ENCODE data around the gene HK3. TPM values are rescaled to one million over a fixed set of nuclear protein-coding genes. Genes with fewer than 3 reads are reported as not detected.

Gene HK3
- total RNA-seq, 2 donors from 2014 or later, result 0.46 to 0.81 TPM

- H3K4me3 Mint-ChIP-seq, result no peak overlapping the region
- H3K4me1 Mint-ChIP-seq (ENCODE audit: low read depth), result no peaks in the 10 kb centered on the region
- peaks cover 29% of the 10 kb centered on the region for H3K27me3 Mint-ChIP-seq (ENCODE audit: low read depth)
- H3K27ac Mint-ChIP-seq, result no peak overlapping the region
- ATAC-seq (replicated peaks in 1 of 2) (no peak), DNase-seq (no peak)
- no peaks in the 10 kb centered on the region for H3K9me3 Mint-ChIP-seq
- no peaks in the 10 kb centered on the region for H3K36me3 Mint-ChIP-seq (ENCODE audit: insufficient read depth in 2 of 2)
These were observed 55.5 kb downstream of the HK3 start for GRCh38 chr5:176843673-176844072.

GRCh38 chr5:176837707-176838115 is 61.4 kb downstream of the HK3 start:
- no peak overlapping the region for H3K4me3 Mint-ChIP-seq
- H3K27ac Mint-ChIP-seq, result no peak overlapping the region
- no peaks in the 10 kb centered on the region for H3K36me3 Mint-ChIP-seq (ENCODE audit: insufficient read depth in 2 of 2)
- no peaks in the 10 kb centered on the region for H3K9me3 Mint-ChIP-seq
- DNase-seq (peak; percentile 78 to 84), ATAC-seq (replicated peaks in 1 of 2) (peak; percentile 78 to 86)
- H3K27me3 Mint-ChIP-seq (ENCODE audit: low read depth), result peaks cover 35% of the 10 kb centered on the region
- H3K4me1 Mint-ChIP-seq (ENCODE audit: low read depth), result no peaks in the 10 kb centered on the region

- H3K9me3 Mint-ChIP-seq, result no peaks in the 10 kb centered on the region
- no peaks in the 10 kb centered on the region for H3K4me1 Mint-ChIP-seq (ENCODE audit: low read depth)
- DNase-seq (no peak), ATAC-seq (replicated peaks in 1 of 2) (peak in 1 of 2 donors; percentile 9)
- H3K36me3 Mint-ChIP-seq (ENCODE audit: insufficient read depth in 2 of 2), result no peaks in the 10 kb centered on the region
- H3K27ac Mint-ChIP-seq, result no peak overlapping the region
- peaks cover 39% of the 10 kb centered on the region for H3K27me3 Mint-ChIP-seq (ENCODE audit: low read depth)
- no peak overlapping the region for H3K4me3 Mint-ChIP-seq
These were observed 62.1 kb downstream of the HK3 start for GRCh38 chr5:176836811-176837706.

- H3K4me1 Mint-ChIP-seq (ENCODE audit: low read depth), result no peaks in the 10 kb centered on the region
- no peak overlapping the region for H3K27ac Mint-ChIP-seq
- peaks cover 39% of the 10 kb centered on the region for H3K27me3 Mint-ChIP-seq (ENCODE audit: low read depth)
- H3K36me3 Mint-ChIP-seq (ENCODE audit: insufficient read depth in 2 of 2), result no peaks in the 10 kb centered on the region
- H3K4me3 Mint-ChIP-seq, result no peak overlapping the region
- ATAC-seq (replicated peaks in 1 of 2) (no peak), DNase-seq (no peak)
- no peaks in the 10 kb centered on the region for H3K9me3 Mint-ChIP-seq
These were observed 63.2 kb downstream of the HK3 start for GRCh38 chr5:176835918-176836317.

GRCh38 chr5:176833286-176833685 is 65.9 kb downstream of the HK3 start:
- Mint-ChIP-seq H3K4me1 (ENCODE audit: low read depth) (no peaks in the 10 kb centered on the region), H3K36me3 (ENCODE audit: insufficient read depth in 2 of 2) (no peaks in the 10 kb centered on the region), H3K9me3 (peaks cover 4 to 6% of the 10 kb centered on the region in 2 donors), H3K4me3 (no peak overlapping the region), H3K27me3 (ENCODE audit: low read depth) (peaks cover 33% of the 10 kb centered on the region), H3K27ac (no peak overlapping the region)
- ATAC-seq (replicated peaks in 1 of 2) (no peak), DNase-seq (no peak)

- no peaks in the 10 kb centered on the region for H3K4me1 Mint-ChIP-seq (ENCODE audit: low read depth)
- H3K4me3 Mint-ChIP-seq, result no peak overlapping the region
- ATAC-seq (replicated peaks in 1 of 2) (no peak), DNase-seq (no peak)
- peaks cover 4 to 6% of the 10 kb centered on the region in 2 donors for H3K9me3 Mint-ChIP-seq
- H3K27me3 Mint-ChIP-seq (ENCODE audit: low read depth), result peaks cover 33% of the 10 kb centered on the region
- H3K27ac Mint-ChIP-seq, result no peak overlapping the region
- no peaks in the 10 kb centered on the region for H3K36me3 Mint-ChIP-seq (ENCODE audit: insufficient read depth in 2 of 2)
These were observed 67.0 kb downstream of the HK3 start for GRCh38 chr5:176832162-176832561.

GRCh38 chr5:176831425-176831824 is 67.7 kb downstream of the HK3 start:
- Mint-ChIP-seq H3K9me3 (peaks cover 4 to 6% of the 10 kb centered on the region in 2 donors), H3K4me1 (ENCODE audit: low read depth) (no peaks in the 10 kb centered on the region), H3K4me3 (no peak overlapping the region), H3K27ac (no peak overlapping the region), H3K36me3 (ENCODE audit: insufficient read depth in 2 of 2) (no peaks in the 10 kb centered on the region), H3K27me3 (ENCODE audit: low read depth) (peaks cover 33% of the 10 kb centered on the region)
- DNase-seq, result no peak
- ATAC-seq (replicated peaks in 1 of 2), result no peak

- Mint-ChIP-seq H3K9me3 (peaks cover 4 to 6% of the 10 kb centered on the region in 2 donors), H3K27ac (no peak overlapping the region), H3K36me3 (ENCODE audit: insufficient read depth in 2 of 2) (no peaks in the 10 kb centered on the region)
These were observed 68.1 kb downstream of the HK3 start for GRCh38 chr5:176830995-176831423.

More at GRCh38 chr5:176830995-176831423, 68.1 kb downstream of the HK3 start:
- DNase-seq (no peak), ATAC-seq (replicated peaks in 1 of 2) (no peak)
- H3K4me1 Mint-ChIP-seq (ENCODE audit: low read depth), result no peaks in the 10 kb centered on the region
- peaks cover 29% of the 10 kb centered on the region for H3K27me3 Mint-ChIP-seq (ENCODE audit: low read depth)
- H3K4me3 Mint-ChIP-seq, result no peak overlapping the region

Other genes with a start within 250 kb of the HK3 start
- gene UNC5A, start 88.8 kb downstream of the HK3 start, total RNA-seq, result under 1 TPM in 1 of 2 donors, not detected in 1; 0.23 TPM
- gene UIMC1, start 107.4 kb upstream of the HK3 start, total RNA-seq, result 10 to 100 TPM; 62.8 to 76.5 TPM
- gene ZNF346, start 123.3 kb upstream of the HK3 start, total RNA-seq, result 10 to 100 TPM; 19.6 to 20.8 TPM
- gene FGFR4, start 187.6 kb upstream of the HK3 start, total RNA-seq, result 1 to 10 TPM in 1 of 2 donors, under 1 TPM in 1; 0.62 to 1.1 TPM
- 100 to 1,000 TPM in 1 of 2 donors, 10 to 100 TPM in 1; 89.8 to 114 TPM for gene NSD1, start 234.4 kb upstream of the HK3 start, total RNA-seq

All from activated T-cell treated with anti-CD3 and anti-CD28 coated beads, Interleukin-2, amount 50 U/mL, for 72 hours (primary cell).